GM12878 (cell line): ENCODE measurements around the gene FURIN.

Experiments
- EP300 ChIP-seq, 2 experiments: fragments of 150-350 bp in 1 of 2; IDR thresholded peaks; 2 replicates each; pipeline ENCODE4 v1.6.1; 2011 to 2012; ENCODE audit warnings: low read depth in 2 of 2, low read length in 2 of 2, borderline replicate concordance in 1 of 2, improper control_type of control experiment in 1 of 2, inconsistent platforms in 1 of 2; ENCODE audit not compliant: control insufficient read depth in 1 of 2
- FOXK2 ChIP-seq: fragments of 450-650 bp; IDR thresholded peaks from 2 replicates; pipeline ENCODE4 v1.6.1; 2017; ENCODE audit warnings: mild to moderate bottlenecking, moderate library complexity
- KDM1A ChIP-seq: fragments of 200-600 bp; sonication (generic); IDR thresholded peaks from 2 replicates; pipeline ENCODE4 v1.6.1; 2016; ENCODE audit warnings: borderline replicate concordance
- POLR2A ChIP-seq: IDR thresholded peaks from 2 replicates; pipeline ENCODE4 v1.6.1; 2011; ENCODE audit warnings: low read depth, mild to moderate bottlenecking, low read length
- POLR2AphosphoS5 ChIP-seq: IDR thresholded peaks from 2 replicates; pipeline ENCODE4 v1.6.1; 2011; ENCODE audit warnings: mild to moderate bottlenecking, low read length, inconsistent platforms
- ZZZ3 ChIP-seq: IDR thresholded peaks from 2 replicates; pipeline ENCODE4 v1.6.1; 2011; ENCODE audit warnings: low read depth; ENCODE audit not compliant: control insufficient read depth, insufficient read length

- TF ChIP-seq FOXK2: no peak
- TF ChIP-seq KDM1A: no peak
- TF ChIP-seq POLR2AphosphoS5: no peak
- TF ChIP-seq POLR2A: no peak
- no peak for TF ChIP-seq EP300 (IDR thresholded peaks at IDR 0.05; ENCODE audit: borderline replicate concordance in 1 of 2, control insufficient read depth in 1 of 2, low read depth in 2 of 2, low read length in 2 of 2)
- TF ChIP-seq ZZZ3: no peak
Measured at GRCh38 chr15:90907838-90908507, 39.6 kb downstream of the FURIN start.
